Fibroblast of skin of abdomen (primary cell): ENCODE measurements around the gene RHOC. TPM values are rescaled to one million over a fixed set of nuclear protein-coding genes. Genes with fewer than 3 reads are reported as not detected.
A peak's percentile ranks its signal among the peaks of the same experiment; 100 is the strongest.
"Not testable (repeated sequence)": the region's sequence is repeated elsewhere in the genome, so short reads cannot be mapped to it uniquely, and the experiment has no call there.

Experiments used
- DNase-seq: peaks from one replicate; pipeline ENCODE4 v3.0.0-alpha.2; 2013
- polyA plus RNA-seq, 2 experiments: library from polyadenylated mRNA; unstranded; fragments of 120-200 nt; gene quantifications; one replicate each; pipeline ENCODE4 v1.2.1, GENCODE V29; 2013; ENCODE audit not compliant: insufficient read length in 2 of 2

The RHOC gene
- 592 TPM for polyA plus RNA-seq (2013, experiment 1 of 2; ENCODE audit: insufficient read length)
- 615 TPM for polyA plus RNA-seq (2013, experiment 2 of 2; ENCODE audit: insufficient read length)

DNA sequence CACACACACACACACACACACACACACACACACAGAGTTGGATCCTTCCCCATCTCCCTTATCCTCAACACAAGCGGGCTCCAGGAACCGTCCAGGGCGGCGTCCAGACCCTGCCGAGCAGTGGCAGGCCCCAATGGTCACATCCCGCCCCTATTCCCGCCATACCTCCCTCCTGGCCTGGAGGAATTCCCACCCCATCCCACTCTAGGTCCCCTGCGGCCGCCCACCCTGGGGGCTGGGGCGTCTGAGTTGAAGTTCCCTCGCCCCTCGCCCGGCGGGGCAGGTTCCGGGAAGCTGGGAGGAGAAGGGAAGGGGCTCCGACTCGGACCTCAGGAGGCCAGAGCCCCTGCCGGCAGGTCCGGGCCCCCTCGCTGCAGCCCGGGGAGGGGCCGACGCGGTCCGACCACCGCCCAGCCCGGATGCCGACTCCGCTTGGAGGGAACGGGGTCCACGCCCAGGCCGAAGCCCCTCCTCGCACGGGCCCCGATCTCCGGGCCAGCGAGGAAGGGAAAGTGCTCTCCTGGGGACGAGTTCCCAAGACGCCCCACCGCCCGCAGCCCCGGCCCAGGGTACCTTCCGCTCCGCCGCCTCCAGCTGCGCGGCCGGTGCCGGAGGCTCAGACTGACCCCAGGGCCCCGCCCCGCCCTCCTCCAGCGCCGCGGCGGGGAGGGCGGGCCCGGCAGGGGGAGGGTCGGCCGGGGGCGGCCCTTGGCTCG is at the start of gene RHOC:
Gene RHOC, minus strand, starts transcription at position 623 of the 716 bp plus-strand sequence. CDS start 3,328 bp downstream, outside the sequence.
- peak; percentile 73 for DNase-seq

GRCh38 chr1:112754116-112754628 is 47.2 kb upstream of the RHOC start:
- no peak for DNase-seq

- DNase-seq, result no peak
These were observed 41.5 kb upstream of the RHOC start for GRCh38 chr1:112748396-112748795.

- DNase-seq, result peak; percentile 56
These were observed 37.2 kb upstream of the RHOC start for GRCh38 chr1:112744009-112744578.

DNA sequence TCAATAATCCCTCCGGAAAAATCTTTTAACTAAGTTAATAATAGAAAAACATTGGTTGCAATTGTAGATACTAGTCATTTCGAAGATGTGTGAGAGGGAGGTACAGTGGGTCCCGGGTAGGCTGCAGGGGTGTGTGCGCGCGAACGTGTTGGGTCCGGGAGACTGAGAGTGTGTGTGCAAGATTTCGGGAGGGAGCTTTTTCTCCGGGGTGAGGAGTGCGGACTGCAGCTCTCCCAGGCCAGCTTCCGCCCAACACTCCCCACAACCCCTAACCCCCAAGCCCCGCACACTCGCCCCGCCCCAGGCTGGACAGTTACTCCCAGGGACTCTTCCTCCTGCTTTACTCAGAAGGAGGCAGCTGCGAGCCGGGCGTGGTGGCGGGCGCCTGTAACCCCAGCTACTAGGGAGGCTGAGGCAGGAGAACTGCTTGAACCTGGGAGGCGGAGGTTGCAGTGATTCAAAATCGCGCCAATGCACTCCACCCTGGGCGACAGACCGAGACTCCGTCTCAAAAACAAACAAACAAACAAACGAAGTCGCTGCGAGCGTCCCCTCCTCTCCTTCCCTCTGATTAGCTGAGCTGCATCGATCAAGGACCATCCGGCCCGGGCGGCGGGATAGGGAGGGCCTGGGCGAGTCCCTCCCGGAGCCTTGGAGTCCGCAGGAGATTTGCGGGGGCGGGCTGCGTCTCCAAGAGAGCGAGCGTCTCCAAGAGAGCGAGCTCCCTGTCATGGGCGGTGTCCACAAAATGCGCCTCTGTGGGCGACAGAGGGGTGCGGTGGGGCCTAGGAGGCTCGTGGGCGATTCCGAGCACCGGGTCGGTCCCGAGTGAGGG is 36.5 kb upstream of the RHOC start:
- DNase-seq, result no peak

DNA sequence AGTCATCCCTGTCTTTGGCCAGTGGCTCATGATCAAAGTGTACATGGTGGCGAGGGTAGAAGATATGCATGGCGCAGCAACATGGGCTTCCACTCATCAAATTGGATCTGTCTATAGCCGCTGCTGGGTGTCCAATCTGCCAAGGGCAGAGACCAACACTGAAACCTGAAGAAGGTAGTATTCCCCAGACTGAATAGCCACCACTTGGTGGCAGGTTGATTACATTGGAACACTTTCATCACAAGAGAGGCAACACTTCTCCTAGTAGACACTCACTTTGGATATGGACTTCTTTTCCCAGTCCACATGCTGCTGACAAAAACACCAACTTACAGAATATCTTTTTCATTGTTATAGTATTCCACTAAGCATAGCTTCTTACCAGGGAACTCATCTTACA is 30.6 kb upstream of the RHOC start:
- no peak for DNase-seq

GRCh38 chr1:112735752-112736151 is 28.8 kb upstream of the RHOC start:
- peak; percentile 86 for DNase-seq

DNA sequence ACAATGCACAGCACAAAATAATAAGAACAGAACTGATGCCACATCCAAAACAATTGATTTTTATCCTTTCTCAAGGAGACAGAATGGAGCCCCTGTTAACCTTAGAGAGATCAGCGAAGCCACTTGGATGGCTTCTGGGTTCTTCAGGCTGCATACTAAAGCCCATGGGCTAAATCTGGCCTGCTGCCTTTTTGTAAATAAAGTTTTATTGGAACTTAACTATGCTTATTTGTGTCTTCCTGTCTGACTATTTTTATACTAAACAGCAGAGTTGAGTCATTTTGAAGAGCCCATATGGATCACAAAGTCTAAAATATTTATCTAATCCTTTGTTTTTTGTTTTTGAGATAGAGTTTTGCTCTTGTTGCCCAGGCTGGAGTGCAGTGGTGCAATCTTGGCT is 24.5 kb upstream of the RHOC start:
- no peak for DNase-seq

- no peak for DNase-seq
These were observed 23.0 kb upstream of the RHOC start for GRCh38 chr1:112729909-112730308.

DNA sequence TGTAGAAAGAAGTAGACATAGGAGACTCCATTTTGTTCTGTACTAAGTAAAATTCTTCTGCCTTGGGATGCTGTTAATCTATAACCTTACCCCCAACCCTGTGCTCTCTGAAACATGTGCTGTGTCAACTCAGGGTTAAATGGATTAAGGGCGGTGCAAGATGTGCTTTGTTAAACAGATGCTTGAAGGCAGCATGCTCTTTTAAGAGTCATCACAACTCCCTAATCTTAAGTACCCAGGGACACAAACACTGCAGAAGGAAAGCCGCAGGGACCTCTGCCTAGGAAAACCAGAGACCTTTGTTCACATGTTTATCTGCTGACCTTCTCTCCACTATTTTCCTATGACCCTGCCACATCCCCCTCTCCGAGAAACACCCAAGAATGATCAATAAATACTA is 22.1 kb upstream of the RHOC start:
- not testable (repeated sequence) for DNase-seq

DNA sequence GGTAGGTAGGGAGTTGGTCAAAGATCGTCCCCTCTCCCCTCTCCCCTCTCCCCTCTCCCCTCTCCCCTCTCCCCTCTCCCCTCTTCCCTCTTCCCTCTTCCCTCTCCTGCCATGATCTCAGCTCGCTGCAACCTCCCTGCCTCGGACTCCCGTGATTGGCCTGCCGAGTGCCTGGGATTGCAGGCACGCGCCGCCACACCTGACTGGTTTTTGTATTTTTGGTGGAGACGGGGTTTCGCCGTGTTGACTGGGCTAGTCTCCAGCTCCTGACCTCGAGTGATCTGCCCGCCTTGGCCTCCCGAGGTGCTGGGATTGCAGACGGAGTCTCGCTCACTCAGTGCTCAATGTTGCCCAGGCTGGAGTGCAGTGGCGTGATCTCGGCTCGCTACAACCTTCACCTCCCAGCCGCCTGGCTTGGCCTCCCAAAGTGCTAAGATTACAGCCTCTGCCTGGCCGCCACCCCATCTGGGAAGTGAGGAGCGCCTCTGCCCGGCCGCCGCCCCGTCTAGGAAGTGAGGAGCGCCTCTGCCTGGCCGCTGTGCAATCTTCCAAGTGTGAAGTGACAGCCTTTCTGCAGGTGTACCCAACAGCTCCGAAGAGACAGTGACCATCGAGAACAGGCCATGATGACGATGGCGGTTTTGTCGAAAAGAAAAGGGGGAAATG is 21.5 kb upstream of the RHOC start:
- DNase-seq, result not testable (repeated sequence)

DNA sequence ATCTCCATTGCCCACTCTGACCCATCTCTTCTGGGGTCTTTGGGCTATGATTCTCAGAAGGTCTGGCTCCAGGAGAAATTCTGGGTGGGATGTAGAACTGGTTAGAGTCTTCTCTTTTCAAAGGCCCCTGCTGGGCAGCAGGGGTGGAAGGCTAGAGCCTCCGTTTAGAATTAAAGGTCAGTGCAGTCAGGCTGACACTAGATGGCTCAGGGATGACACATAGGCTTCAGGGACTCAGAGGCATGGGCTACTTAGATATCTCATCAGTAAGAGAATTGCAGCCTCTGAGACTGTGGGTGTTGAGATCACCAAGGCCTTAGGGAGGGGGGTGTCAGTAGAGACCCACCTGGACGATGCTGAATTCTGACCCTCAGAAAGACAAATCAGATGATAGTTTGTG is 20.8 kb upstream of the RHOC start:
- DNase-seq, result no peak

DNA sequence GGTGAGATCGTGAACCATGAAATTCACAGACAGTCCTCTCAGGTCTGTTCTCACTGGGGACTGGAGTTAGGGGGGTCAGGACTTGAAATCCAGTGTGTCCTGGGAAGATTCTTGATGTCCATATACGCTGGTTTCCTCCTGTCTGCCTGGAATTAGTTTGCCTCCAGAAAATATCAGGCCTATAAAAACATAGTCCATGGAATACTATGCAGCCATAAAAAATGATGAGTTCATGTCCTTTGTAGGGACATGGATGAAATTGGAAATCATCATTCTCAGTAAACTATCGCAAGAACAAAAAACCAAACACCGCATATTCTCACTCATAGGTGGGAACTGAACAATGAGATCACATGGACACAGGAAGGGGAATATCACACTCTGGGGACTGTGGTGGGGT is 17.3 kb upstream of the RHOC start:
- not testable (repeated sequence) for DNase-seq

- DNase-seq, result no peak
These were observed 16.5 kb upstream of the RHOC start for GRCh38 chr1:112723511-112723839.

GRCh38 chr1:112722601-112723510 is 15.9 kb upstream of the RHOC start:
- DNase-seq, result peak; percentile 61

- no peak for DNase-seq
These were observed 15.1 kb upstream of the RHOC start for GRCh38 chr1:112721966-112722524.

- not testable (repeated sequence) for DNase-seq
These were observed 14.4 kb upstream of the RHOC start for GRCh38 chr1:112721294-112721693.

- DNase-seq, result no peak
These were observed 13.9 kb upstream of the RHOC start for GRCh38 chr1:112720800-112721199.

DNA sequence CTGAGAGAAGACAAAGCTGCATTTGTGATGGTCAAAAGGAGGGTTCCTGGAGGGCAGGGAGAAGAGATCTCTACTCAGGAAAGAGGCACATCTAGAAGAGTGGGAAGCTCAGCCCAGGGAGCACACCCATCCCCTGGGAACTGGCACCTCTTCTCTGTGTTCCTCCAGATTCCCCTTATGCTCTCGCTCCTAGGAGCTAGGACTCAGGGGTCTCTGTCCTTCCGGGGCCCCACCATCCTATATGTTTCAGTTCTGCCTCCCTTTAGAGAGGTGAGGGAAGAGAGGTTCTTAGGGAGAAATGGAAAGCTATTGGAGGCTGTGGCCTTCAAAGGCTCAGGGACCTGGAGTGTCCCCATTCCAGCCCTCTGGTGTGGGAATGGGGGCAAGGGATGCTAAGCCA is 12.8 kb upstream of the RHOC start:
- no peak for DNase-seq

DNA sequence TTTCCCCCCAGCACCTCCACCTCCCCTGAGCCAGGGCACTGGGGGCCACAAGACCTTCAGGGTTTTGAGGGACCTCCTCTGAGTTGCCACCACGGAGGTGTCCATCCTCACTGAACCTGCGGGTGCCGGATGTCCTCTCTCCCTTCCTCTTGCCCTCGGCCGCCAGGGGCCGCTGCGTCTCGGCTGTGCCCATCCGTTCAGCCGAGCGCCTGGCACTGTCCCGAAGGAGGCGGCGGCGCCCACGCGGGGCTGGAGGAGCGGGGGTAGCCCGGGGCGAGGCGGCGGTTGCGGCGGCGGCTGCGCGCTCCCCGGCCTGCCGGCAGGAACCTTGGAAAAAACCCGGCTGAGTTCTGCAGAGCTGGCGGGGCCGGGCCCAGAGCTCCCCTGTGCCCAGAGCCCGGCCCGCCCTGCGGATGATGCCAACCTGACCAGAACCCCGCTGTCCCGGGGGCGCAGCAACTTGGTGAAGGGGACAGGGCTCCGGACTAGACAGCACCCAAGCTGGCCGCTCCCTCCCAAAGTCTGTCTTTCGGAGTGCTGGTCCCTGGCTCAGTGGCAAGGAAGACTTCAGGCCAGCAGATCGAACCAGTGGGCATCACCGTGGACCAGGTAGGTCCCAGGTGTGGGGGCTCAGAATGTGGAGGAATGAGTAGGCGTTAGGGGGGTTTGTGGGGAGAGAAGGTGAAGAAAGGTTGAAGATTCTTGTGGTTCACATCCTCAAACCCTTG is 11.9 kb upstream of the RHOC start:
- peak; percentile 56 for DNase-seq
